GM21526 (cell line): ENCODE data around the gene MED27.
"Not testable (repeated sequence)": the region's sequence is repeated elsewhere in the genome, so short reads cannot be mapped to it uniquely, and the experiment has no call there.

ENCODE experiments used
- ATAC-seq: cut with Tn5 transposase; IDR thresholded peaks from one replicate; pipeline ENCODE4 v1.9.1; 2021; ENCODE audit warnings: moderate library complexity; ENCODE audit not compliant: unreplicated experiment, low FRiP score

The MED27 gene

GRCh38 chr9:131937451-131937850 lies 142.2 kb downstream of the MED27 start:
- no peak for ATAC-seq

DNA sequence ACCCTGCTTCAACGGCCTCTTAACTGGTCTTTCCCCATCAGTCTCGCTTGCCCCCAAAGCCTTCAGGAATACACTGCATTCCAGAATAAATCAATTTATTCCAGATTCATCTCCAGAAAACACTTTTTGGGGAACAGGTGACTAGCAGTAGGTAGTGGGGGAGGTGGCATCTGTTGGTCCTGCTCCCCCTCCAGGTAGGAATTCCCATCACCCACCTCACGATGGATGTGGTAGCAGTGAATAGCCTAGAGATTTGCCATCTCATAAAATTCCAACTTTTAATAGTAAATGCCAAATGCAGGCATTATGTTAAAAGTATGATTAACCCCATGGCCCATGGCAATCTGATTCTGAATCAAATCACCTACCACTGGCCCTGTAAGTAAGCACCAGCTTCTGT lies 142.7 kb downstream of the MED27 start:
- ATAC-seq = no peak

DNA sequence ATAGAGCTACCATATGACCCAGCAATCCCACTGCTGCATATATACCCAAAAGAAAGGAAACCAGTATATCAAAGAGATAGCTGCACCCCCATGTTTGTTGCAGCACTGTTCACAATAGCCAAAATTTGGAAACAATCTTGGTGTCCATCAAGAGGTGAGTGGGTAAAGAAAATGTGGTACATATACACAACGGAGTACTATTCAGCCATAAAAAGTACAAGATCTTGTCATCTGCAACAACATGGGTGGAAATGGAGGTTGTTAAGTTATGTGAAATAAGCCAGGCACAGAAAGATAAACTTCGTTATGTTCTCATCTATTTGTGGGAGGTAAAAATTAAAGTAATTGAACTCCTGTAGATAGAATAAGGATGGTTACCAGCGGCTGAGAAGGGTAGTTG lies 145.0 kb downstream of the MED27 start:
- no peak for ATAC-seq

- ATAC-seq = no peak
These were observed 152.6 kb downstream of the MED27 start for GRCh38 chr9:131927091-131927490.

GRCh38 chr9:131926360-131926922 lies 153.2 kb downstream of the MED27 start:
- ATAC-seq = no peak

GRCh38 chr9:131925677-131926177 lies 153.9 kb downstream of the MED27 start:
- ATAC-seq = no peak

DNA sequence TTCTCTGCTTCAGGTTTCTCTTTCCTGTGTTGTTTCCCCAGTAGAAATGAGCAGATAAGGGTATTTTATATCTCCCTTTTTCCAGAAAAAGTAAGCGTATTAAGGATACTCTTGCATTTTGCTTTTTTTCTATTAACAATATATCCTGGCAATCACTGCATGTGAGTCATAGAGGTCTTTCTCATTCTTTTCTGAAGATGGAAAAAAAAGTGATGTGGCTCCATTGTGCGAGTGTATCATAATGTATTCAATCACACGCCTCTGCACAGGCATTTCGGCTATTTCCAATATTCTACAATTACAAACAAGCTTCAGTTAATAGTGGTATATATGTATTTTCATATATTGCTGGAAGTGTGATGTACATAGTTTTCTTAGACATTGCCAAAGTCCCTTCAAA lies 155.9 kb downstream of the MED27 start:
- ATAC-seq = no peak

DNA sequence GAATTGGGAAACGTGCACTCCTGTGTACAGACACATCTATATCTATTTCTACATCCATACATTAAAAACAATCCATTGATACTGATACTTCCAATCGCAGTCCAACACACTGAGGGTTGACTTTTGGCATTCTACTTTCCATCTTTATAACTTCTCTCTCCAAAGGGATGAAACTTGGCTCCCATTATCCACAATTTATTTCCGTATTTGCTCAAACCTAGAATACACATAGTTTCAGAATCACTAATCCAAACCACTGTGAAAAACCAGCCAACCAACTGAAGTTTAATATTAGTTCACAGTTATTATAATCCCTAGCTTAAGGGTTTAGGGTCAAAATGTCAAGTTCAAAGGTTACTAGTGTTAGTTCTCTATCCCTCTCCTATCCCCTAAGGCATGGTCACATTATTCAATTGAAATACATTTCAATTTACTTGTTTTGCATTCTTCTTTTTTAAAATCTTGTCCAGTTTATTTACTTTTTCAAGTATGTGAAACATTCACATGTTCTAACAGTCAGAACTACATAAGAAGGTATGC lies 156.5 kb downstream of the MED27 start:
- no peak for ATAC-seq

DNA sequence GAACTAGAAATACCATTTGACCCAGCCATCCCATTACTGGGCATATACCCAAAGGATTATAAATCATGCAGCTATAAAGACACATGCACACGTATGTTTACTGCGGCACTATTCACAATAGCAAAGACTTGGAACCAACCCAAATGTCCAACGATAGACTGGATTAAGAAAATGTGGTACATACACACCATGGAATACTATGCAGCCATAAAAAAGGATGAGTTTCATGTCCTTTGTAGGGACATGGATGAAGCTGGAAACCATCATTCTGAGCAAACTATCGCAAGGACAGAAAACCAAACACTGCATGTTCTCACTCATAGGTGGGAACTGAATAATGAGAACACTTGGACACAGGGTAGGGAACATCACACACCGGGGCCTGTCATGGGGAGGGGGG lies 158.0 kb downstream of the MED27 start:
- ATAC-seq = not testable (repeated sequence)

DNA sequence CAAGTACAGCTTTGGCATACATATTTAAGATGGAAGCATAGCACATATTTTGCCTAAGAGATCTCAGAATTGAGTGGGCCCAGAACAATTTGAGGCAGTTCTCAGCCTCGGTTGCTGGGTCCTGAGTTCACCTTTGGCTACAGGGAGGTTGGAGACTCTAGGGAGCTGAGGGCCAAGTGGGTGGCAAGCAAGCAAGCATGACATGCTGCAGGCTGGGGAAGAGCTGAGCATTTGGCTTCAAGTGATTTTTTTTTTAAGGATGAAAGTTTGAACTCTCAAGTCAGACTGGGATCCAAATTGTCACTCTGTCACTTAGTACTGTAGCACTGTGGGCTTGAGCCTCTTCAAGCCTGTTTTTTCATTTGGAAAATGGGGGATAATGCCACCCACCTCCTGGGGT lies 160.5 kb downstream of the MED27 start:
- no peak for ATAC-seq

DNA sequence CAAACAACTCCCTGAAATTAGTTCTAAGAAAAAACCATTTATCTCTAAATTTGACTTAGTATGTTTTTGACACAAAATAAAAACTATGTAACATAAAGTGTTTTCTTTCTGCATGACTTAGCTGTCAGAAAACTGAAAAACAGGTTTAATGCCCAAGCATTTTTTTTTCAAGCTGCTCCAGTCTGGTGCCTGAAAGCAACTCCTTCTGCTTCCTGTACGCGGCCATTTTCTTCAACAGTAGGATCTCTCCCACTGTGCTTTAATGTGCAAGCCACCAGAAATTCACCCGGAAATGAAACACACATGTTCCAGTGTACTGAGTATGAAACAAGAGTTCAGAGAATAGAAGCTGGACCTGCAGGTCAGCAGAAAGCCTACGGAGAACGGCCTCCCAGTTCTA lies 161.2 kb downstream of the MED27 start:
- no peak for ATAC-seq

- no peak for ATAC-seq
These were observed 162.7 kb downstream of the MED27 start for GRCh38 chr9:131917009-131917408.

GRCh38 chr9:131915181-131915580 lies 164.5 kb downstream of the MED27 start:
- ATAC-seq = no peak

- ATAC-seq = no peak
These were observed 167.0 kb downstream of the MED27 start for GRCh38 chr9:131912671-131913070.

DNA sequence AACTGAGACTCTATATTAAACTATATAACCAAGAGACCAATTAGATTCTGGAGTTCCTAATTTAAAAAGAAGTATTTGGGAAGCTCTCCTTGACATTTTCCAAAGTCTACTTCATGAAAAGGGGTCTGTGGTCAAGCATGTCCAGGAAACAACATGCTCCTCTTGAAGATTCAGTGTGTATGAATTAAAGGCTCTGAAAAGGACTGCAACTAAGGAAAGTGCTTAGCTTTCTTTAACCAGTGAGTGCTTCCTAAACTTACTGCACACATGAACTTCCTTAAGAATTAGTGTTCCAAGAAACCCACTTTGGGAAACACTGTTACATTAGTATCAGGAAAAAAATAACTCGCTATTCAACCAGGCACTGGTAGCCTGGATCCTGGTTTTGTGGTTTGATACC lies 167.6 kb downstream of the MED27 start:
- no peak for ATAC-seq

DNA sequence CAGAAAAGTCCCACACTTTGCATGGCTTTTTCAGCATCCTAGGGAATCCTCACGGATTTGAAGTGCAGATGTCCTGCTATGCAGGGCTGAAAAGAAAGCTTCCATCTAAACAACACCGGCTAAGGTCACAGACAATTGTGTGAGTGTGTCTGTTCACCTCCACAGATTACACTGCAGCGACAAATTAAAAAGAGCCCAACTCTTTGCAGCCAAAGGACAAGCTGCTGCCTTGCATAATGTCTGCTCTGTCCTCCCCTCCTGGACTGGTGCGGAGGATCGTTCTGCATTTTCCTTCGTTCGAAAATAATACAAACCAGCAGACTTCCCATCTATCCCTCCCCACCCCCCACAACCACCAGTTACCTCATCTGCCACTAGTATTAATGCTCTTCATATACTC lies 169.1 kb downstream of the MED27 start:
- no peak for ATAC-seq

DNA sequence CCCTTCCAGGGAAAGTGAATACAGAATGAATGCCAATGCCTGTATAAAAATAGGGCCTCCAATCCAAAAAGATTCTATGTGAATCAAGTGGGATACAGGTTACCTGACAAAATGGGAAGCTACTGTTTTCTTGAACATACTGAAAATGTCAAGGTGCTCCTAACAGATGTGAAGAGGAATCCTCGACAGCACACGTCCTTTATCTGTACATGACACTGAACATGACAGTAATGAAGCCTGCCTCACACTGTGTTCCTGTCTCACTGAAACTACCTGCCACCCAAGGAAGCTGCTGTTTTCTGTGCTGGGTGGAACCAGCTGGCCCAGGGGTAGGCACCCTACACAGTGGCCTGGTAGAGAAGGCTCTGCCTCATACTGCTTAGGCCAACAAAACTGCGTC lies 174.5 kb downstream of the MED27 start:
- ATAC-seq = no peak

GRCh38 chr9:131899296-131900228 lies 180.1 kb downstream of the MED27 start:
- no peak for ATAC-seq

- no peak for ATAC-seq
These were observed 186.7 kb downstream of the MED27 start for GRCh38 chr9:131892902-131893500.

DNA sequence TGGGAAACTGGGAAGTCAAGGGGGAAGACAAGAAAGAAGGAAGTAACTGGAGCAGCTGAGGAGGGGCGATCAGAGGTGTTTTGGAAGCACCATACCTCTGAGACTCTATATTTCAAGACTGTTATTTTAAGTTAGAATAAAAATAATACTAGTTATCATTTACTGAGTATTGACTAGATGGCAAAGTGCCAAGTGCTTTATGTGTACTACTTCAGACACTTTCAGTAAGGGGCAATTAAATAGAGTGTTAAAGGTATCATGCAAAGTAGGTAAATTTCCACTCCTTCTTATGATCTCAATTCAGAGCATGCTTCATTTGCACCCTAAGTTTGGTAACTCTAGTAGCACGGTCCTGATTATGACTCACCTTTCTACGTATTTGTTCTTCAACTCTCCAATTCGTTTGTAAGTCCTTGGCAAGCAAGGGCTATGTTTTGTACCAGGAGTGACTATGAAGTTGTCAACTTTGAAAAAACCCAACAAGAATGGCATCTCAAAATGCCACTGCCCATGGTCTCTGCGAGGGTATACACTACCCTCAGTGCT lies 187.4 kb downstream of the MED27 start:
- ATAC-seq = no peak

GRCh38 chr9:131891598-131891997 lies 188.1 kb downstream of the MED27 start:
- no peak for ATAC-seq
